HG03045 (cell line): ENCODE results near the gene OR2AE1.
"Not testable (repeated sequence)": the region's sequence is repeated elsewhere in the genome, so short reads cannot be mapped to it uniquely, and the experiment has no call there.

Experiments
- ATAC-seq: cut with Tn5 transposase; IDR thresholded peaks from one replicate; pipeline ENCODE4 v1.9.1; 2021; ENCODE audit warnings: mild to moderate bottlenecking, moderate library complexity; ENCODE audit not compliant: unreplicated experiment

The OR2AE1 gene

GRCh38 chr7:99876933-99877332 is at the start of gene OR2AE1:
OR2AE1 (minus strand) TSS chr7:99877033; CDS start chr7:99877033, 0 bp downstream.
- ATAC-seq = no peak

- ATAC-seq = no peak
Observed at GRCh38 chr7:99926321-99926720, 49.5 kb upstream of the OR2AE1 start.

GRCh38 chr7:99923200-99923599 is 46.4 kb upstream of the OR2AE1 start:
- no peak for ATAC-seq

DNA sequence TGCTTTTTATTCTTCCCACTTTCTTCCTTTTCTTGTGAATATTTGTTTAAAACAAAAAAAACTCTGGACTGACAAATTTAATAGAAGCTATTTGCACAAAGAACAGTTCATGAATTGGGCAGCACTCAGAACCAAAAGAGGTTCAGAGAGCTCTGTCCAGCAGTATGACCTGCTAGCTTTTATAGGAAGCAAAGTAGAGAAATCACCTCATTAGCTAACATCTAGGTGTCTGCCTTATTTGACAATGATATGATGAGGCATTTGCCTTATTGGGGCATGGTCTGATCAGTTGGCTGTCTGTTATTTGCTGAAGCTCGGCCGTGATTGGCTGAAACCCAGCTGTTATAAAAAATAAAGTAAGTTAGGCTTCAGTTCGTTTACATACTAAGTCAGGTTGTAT is 43.3 kb upstream of the OR2AE1 start:
- no peak for ATAC-seq

DNA sequence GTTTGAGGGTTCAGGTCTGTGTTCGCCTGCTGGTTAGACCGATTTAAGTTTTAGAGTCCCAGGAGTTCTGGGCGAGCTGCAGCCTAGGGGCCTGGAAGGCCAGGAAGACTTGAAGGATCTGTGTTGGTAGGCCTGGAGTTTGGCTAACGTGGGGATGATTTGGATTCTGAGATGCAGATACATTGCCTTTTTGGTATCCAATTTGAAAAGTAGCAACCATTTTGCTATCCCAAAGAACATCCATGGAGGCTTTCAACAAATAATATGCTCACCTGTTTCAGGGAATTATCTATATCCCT is 42.9 kb upstream of the OR2AE1 start:
- ATAC-seq = no peak

- ATAC-seq = peak; percentile 98
Observed at GRCh38 chr7:99918959-99919813, 42.4 kb upstream of the OR2AE1 start, which contains the start of gene TRIM4. TRIM4 (minus strand) TSS chr7:99919530; CDS start chr7:99919401, 129 bp downstream.

DNA sequence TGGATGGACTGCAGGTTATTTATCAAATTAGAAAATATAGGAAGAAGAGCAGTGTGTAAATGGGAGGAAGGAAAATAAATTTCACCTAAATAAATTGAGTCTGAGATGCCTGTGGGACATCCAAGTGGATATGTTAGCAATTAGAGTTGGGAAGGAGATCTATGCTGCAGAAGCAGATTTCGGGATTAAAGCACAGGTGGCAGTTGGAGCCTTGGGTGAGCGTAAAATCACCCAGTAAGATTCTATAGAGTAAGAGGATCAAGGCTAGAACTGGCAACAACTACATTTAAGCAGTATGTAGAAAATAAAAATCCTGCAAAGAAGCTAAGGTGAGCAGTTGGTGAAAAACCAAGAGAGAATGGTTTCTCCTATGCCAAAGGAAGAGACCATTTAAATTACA is 34.1 kb upstream of the OR2AE1 start:
- ATAC-seq = no peak

GRCh38 chr7:99901581-99901980 is 24.7 kb upstream of the OR2AE1 start:
- ATAC-seq = no peak

DNA sequence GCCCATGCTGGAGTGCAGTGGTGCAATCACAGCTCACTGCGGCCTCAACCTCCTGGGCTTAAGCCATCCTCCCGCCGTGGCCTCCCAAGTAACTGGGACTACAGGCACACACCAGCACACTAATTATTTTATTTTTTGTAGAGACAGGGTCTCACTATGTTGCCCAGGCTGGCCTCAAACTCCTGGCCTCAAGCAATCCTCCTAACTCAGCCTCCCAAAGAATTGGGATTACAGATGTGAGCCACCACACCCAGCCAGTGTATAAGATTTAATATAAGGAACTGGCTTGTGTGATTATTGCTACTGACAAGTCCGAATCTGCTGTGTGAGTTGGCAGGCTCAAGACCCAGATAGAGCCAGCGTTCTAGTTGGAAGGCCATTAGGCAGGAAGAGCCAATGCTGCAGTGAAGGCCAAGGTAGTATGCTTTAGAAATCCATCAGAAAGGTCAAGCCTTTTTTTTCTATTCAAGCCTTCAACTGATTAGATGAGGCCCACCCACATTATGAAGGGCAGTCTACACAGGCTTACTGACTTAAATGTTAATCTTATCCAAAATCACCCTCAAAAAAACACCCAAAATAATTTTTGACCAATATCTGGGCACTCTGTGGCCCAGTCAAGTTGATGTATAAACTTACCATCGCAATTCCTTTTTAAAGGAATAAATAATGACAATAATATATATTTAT is 23.1 kb upstream of the OR2AE1 start:
- no peak for ATAC-seq

- no peak for ATAC-seq
Observed at GRCh38 chr7:99898836-99899235, 22.0 kb upstream of the OR2AE1 start.

GRCh38 chr7:99898023-99898357 is 21.2 kb upstream of the OR2AE1 start:
- ATAC-seq = no peak

- ATAC-seq = no peak
Observed at GRCh38 chr7:99897322-99898022, 20.6 kb upstream of the OR2AE1 start.

DNA sequence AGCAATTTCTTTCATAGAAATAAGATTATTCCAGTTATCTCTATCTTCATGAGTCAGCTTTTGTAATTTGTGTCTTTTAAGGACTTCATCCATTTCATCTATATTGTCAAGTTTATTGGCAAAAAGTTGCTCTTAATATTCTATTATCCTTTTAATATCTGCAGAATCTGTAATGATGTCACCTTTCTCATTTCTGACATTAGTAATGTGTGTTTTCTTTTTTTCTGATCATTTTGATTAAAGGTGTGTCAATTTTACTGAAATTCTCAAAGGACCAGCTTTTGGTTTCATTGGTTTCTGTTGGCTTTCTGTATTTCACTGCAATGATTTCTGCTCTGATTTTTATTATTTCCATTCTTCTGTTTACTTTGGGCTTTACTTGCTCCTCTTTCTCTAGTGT is 17.9 kb upstream of the OR2AE1 start:
- no peak for ATAC-seq

DNA sequence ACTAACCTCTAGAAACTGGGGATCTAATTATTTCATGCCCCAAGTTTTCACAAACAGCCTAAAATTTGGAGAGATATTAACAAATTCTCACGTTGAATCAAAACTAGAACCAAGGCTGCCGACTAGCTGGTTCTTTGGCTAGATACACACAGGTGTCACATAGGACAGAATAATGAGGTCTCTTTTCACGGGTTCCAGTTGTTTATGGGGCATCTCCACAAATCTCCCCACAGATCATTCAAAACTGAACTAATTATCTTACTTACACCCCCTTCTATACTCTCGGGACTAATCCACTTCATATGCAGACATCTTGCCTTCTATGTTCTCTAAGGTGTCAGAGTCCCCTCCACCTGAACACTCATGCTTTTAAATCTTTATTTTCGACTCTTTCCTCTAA is 16.4 kb upstream of the OR2AE1 start:
- no peak for ATAC-seq

DNA sequence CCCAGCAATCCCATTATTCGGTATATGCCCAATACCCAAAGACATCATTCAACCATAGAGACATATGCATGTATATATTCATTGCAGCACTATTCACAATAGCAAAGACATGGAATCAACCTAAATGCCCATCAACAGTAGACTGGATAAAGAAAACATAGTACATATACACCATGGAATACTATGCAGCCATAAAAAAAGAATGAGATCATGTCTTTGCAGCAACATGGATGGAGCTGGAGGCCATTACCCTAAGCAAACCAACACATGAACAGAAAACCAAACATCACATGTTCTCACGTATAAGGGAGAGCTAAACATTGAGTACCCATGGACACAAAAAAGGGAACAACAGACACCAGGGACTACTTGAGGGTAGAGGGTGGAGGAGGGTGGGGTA is 13.5 kb upstream of the OR2AE1 start:
- not testable (repeated sequence) for ATAC-seq

GRCh38 chr7:99888366-99888765 is 11.5 kb upstream of the OR2AE1 start:
- not testable (repeated sequence) for ATAC-seq

DNA sequence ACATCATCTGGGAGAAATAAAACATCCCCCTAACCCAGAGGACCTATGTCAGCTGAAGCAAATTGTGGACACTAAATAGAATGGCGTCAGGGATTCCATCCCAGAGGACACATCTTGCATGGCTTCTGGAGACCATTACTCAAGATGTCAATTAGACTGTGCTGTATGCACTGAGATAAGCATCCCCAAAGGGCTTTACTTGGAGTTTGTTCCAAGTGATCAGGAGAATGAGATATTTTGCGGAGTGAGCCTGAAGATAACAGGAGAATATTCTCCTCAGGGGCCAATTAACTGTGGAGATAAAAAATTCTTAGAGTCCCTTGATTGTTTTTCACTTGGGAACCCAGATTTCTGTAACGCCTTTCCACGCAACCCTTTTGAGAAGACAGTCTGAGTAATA is 4.5 kb upstream of the OR2AE1 start:
- no peak for ATAC-seq

GRCh38 chr7:99876491-99876890 is 342 bp downstream of the OR2AE1 start:
- ATAC-seq = no peak

DNA sequence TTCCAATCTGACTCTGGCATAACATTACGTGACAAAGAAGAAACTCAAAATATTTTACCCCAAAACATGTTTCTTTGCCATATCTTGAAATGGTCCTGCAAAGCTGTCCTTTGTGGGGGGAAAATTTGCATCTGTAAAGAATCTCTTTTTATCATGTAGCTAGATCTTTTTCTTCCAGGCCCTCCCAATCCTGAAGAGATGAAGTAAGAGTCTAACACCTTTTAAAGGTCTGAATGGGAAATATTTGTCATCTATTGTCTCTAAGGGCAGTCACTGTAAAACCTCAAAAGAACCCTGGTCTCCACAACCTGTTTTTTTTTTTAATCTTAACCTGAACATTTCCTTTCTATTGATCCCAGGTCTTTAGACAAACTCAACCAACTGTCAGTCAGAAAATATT is 8.6 kb downstream of the OR2AE1 start:
- no peak for ATAC-seq

GRCh38 chr7:99867477-99867876 is 9.4 kb downstream of the OR2AE1 start:
- ATAC-seq = not testable (repeated sequence)

DNA sequence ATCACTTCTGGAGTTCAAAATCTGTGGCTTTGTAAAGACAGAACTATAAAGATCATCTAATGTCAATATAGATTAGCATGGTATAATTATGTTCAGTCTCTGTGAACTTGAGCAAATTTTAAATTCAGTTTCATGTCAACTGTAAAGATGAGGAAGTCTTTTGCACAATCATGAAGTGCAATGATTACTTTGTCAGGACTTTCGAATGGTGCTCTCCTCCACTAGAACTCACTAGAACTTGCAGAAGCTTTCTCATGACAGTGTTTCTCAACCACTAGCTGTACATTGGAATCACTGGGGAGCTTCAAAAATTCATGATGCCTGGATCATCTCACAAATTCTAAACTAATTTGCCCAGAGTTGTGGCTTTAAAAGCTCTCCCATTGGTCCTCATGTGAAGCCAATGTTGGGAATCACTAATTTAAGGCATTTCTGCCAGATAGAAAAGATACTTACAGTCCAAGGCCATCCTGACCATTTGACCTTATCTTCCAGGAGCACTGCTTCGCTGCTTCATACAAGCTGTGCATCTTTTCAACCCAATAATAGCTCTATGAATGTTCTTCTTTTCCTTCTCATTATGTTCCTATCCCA is 12.9 kb downstream of the OR2AE1 start:
- ATAC-seq = no peak
